Measurements from ENCODE around the gene NSMCE3. TPM values are rescaled to one million over a fixed set of nuclear protein-coding genes. Genes with fewer than 3 reads are reported as not detected.

The NSMCE3 gene
- total and polyA plus RNA-seq, 9 of the 15 experiments (the other 6 are each of a cell fraction or from before 2014, with no cell fraction given) = 0.92 to 8.4 (median 5.4) TPM

GRCh38 chr15:29309139-29309538 is 39.5 kb upstream of the NSMCE3 start:
- 2% methylated on average over 5 of the region's 5 CpGs for WGBS (ENCODE audit: insufficient coverage, low coverage, missing lambda C conversion rate)
- ChIA-PET POLR2A (interaction anchor here (0.7 kb wide), 1 partner anchor 291 kb away, joined by 3 read pairs; no protein-coding TSS in a partner anchor), CTCF (ENCODE audit: low intra/inter-chr PET ratio) (no interaction called here)
- Histone ChIP-seq H3K9ac (ENCODE audit: insufficient read depth in 1 of 2, low read depth in 2 of 2, low read length in 2 of 2) (no peak overlapping the region), H3K4me2 (ENCODE audit: insufficient read depth, low read length) (no peak overlapping the region), H3K4me3 (no peak overlapping the region), H3K4me1 (replicated peaks in 1 of 2; ENCODE audit: control insufficient read depth in 2 of 2, insufficient read depth in 2 of 2, low read length in 2 of 2) (no peaks in the 10 kb centered on the region), H4K20me1 (replicated peaks; ENCODE audit: control insufficient read depth, insufficient read depth, low read length) (no peaks in the 10 kb centered on the region), H3K27ac (ENCODE audit: extremely low read depth, low read depth, low read length) (no peak overlapping the region), H3K27me3 (ENCODE audit: control insufficient read depth in 2 of 2, insufficient read depth in 2 of 2, low read length in 2 of 2) (peaks cover 0 to 29% of the 10 kb centered on the region in 2 experiments; a peak in 4 of 5 replicates), H3K79me2 (ENCODE audit: control insufficient read depth, insufficient read depth, low read length) (no peaks in the 10 kb centered on the region), H2AFZ (ENCODE audit: low read depth, low read length) (no peak overlapping the region), H3K9me1 (ENCODE audit: control insufficient read depth, insufficient read depth, low read length) (no peaks in the 10 kb centered on the region), H3K36me3 (ENCODE audit: control insufficient read depth, insufficient read depth, low read length) (no peaks in the 10 kb centered on the region), H3K9me3 (replicated peaks; ENCODE audit: control insufficient read depth, insufficient read depth, low read depth, low read length) (no peaks in the 10 kb centered on the region)
- DNase-seq (ENCODE audit: extremely low read depth in 1 of 4, low spot score in 3 of 4) (no peak), ATAC-seq (no peak), FAIRE-seq (no peak)
- in situ Hi-C loops (cut with MboI) = no loop called here
- intact Hi-C loops (cut with micrococcal nuclease) = no loop called here
- BruUV-seq (replicated peaks) = no TSS peak
- TF ChIP-seq ZNF212 (CRISPR knock-in tag; IDR thresholded peaks at IDR 0.05) = no peak
- TF ChIP-seq ZNF354B (CRISPR knock-in tag; IDR thresholded peaks at IDR 0.05) = no peak
- TF ChIP-seq ZC3H11A (IDR thresholded peaks at IDR 0.05; ENCODE audit: low read depth, low read length) = no peak
- TF ChIP-seq ETS2 (tag; IDR thresholded peaks at IDR 0.05; ENCODE audit: borderline replicate concordance, poor library complexity, severe bottlenecking) = no peak
- no peak for TF ChIP-seq EHMT2 (IDR thresholded peaks at IDR 0.05)
- TF ChIP-seq CBFA2T2 (conservative IDR thresholded peaks at IDR 0.05) = no peak
- no peak for TF ChIP-seq ZKSCAN3 (CRISPR knock-in tag; IDR thresholded peaks at IDR 0.05)
- no peak for TF ChIP-seq NR0B1 (IDR thresholded peaks at IDR 0.05; ENCODE audit: partially characterized antibody)
- TF ChIP-seq ZFP1 (CRISPR knock-in tag; IDR thresholded peaks at IDR 0.05) = no peak
- no peak for TF ChIP-seq ZHX1 (conservative IDR thresholded peaks at IDR 0.05; ENCODE audit: low read length)
- TF ChIP-seq NCOA2 (IDR thresholded peaks at IDR 0.05; ENCODE audit: partially characterized antibody in 2 of 2) = no peak
- TF ChIP-seq TCF3 (CRISPR knock-in tag; IDR thresholded peaks at IDR 0.05) = no peak
- TF ChIP-seq EP400 (IDR thresholded peaks at IDR 0.05) = no peak
- no peak for TF ChIP-seq ZNF277 (CRISPR knock-in tag; IDR thresholded peaks at IDR 0.05; ENCODE audit: borderline replicate concordance)
- no peak for TF ChIP-seq ZNF639 (CRISPR knock-in tag; conservative IDR thresholded peaks at IDR 0.05 in 1 of 2, IDR thresholded peaks at IDR 0.05 in 1 of 2)
- no peak for TF ChIP-seq SMAD4 (CRISPR knock-in tag; conservative IDR thresholded peaks at IDR 0.05)
- TF ChIP-seq ZNF140 (CRISPR knock-in tag; IDR thresholded peaks at IDR 0.05) = no peak

Measured in K562 (cell line).